Body of pancreas (tissue), 4 donors: ENCODE results near the gene PREX1. TPM values are rescaled to one million over a fixed set of nuclear protein-coding genes. Genes with fewer than 3 reads are reported as not detected.

Experiments
- ATAC-seq: fragments of 150-250 bp; one replicate; pipeline ENCODE4 v1.9.1; 2016
- DNase-seq, 4 donors: peaks; one replicate each; pipeline ENCODE4 v3.0.0-alpha.2; 2019
- H3K27ac ChIP-seq, 4 donors: fragments of 200-600 bp; sonication (generic); 1 replicate in 3 of 4; 2 replicates in 1 of 4; pipeline versions ENCODE4 v1.5.1 to v1.6.1; 2016 to 2019; ENCODE audit warnings: mild to moderate bottlenecking in 1 of 4, mixed read lengths in 1 of 4, moderate library complexity in 1 of 4
- H3K27me3 ChIP-seq, 2 donors: fragments of 200-600 bp; sonication (generic); one replicate each; pipeline ENCODE4 v1.6.0; 2016; ENCODE audit warnings: mild to moderate bottlenecking in 1 of 2
- H3K36me3 ChIP-seq, 2 donors: fragments of 200-600 bp; sonication (generic); replicated peaks in 1 of 2; 2 replicates each; pipeline ENCODE4 v1.5.1; 2016; ENCODE audit warnings: low read depth in 2 of 2; ENCODE audit not compliant: insufficient read depth in 1 of 2
- H3K4me1 ChIP-seq: fragments of 200-600 bp; sonication (generic); one replicate; pipeline ENCODE4 v1.6.0; 2016
- H3K4me3 ChIP-seq, 2 donors: fragments of 200-600 bp; sonication (generic); 1 replicate in 1 of 2; 2 replicates in 1 of 2; pipeline ENCODE4 v1.5.1; 2016 to 2019
- H3K9me3 ChIP-seq, 3 donors: fragments of 200-600 bp; sonication (generic); 1 replicate in 2 of 3; 2 replicates in 1 of 3; pipeline ENCODE4 v1.5.1; 2016
- POLR2A ChIP-seq, 3 donors: fragments of 450-650 bp; IDR thresholded peaks; one replicate each; pipeline ENCODE4 v1.6.1; 2016; ENCODE audit warnings: antibody characterized with exemption in 3 of 3, mild to moderate bottlenecking in 2 of 3
- WGBS, 2 donors: methylation state at CpG; one replicate each; pipeline ENCODE4 v1.1.5; 2017; 5-methylcytosine and 5-hydroxymethylcytosine counted together
- intact Hi-C: fragments of 100-400 bp; cut with DNase I; formaldehyde crosslinking; loops from one replicate; pipeline ENCODE4 v1.15.1; 2023
- total RNA-seq, 2 donors: library from RNA; depleted of rRNA; stranded (reverse); fragments of >200 nt; gene quantifications; one replicate each; pipeline ENCODE4 v1.1.0, GENCODE V29; 2016
- TF ChIP-seq, protein P1 (sequence below), 7 experiments: fragments of 450-650 bp in 4 of 7; fragments of 200-600 bp in 3 of 7; sonication (generic) in 3 of 7; IDR thresholded peaks; one replicate each; pipeline ENCODE4 v1.5.1; 2016 to 2019; ENCODE audit warnings: antibody characterized with exemption in 7 of 7

PREX1 gene
- total RNA-seq, 2 donors from 2014 or later: 9.1 to 14.5 TPM

DNA sequence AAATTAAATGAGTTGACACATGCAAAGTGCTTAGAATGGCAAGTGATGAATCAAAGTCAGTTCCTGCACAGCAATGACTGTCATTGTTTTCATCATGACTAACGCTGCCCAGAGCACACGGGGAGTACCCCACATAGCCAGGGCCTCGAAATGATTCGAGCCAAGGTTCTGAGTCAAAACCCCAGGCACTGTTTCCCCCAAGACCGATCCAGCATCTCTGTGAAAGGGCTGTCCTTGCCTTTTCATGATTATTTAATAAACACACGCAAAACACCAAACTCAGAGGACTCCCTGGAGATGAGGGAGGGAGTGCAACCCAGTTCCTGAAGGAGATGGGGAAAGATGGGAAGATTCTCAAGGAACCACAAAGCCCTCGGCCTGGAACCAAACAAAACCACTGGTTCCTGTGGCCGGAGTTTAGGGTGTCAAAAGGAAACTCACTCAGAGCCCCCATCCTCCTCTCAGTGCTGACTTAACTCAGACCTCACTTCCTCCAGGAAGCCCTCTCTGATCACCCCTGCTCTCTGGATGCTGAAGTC is 3.8 kb downstream of the PREX1 start:
- intact Hi-C loops: no loop called here
- no peak for TF ChIP-seq POLR2A (IDR thresholded peaks at IDR 0.05)
- TF ChIP-seq, protein P1, sequence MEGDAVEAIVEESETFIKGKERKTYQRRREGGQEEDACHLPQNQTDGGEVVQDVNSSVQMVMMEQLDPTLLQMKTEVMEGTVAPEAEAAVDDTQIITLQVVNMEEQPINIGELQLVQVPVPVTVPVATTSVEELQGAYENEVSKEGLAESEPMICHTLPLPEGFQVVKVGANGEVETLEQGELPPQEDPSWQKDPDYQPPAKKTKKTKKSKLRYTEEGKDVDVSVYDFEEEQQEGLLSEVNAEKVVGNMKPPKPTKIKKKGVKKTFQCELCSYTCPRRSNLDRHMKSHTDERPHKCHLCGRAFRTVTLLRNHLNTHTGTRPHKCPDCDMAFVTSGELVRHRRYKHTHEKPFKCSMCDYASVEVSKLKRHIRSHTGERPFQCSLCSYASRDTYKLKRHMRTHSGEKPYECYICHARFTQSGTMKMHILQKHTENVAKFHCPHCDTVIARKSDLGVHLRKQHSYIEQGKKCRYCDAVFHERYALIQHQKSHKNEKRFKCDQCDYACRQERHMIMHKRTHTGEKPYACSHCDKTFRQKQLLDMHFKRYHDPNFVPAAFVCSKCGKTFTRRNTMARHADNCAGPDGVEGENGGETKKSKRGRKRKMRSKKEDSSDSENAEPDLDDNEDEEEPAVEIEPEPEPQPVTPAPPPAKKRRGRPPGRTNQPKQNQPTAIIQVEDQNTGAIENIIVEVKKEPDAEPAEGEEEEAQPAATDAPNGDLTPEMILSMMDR (IDR thresholded peaks at IDR 0.05): no peak
- peaks cover 0 to 7% of the 10 kb centered on the region in 2 donors for H3K27me3 ChIP-seq
- ATAC-seq (no peak), DNase-seq (no peak)
- no peaks in the 10 kb centered on the region for H3K36me3 ChIP-seq
- no peak overlapping the region for H3K4me3 ChIP-seq
- H3K27ac ChIP-seq: peak overlapping the region in 1 of 4 donors; percentile 11
- H3K4me1 ChIP-seq: peaks cover 8% of the 10 kb centered on the region
- no peaks in the 10 kb centered on the region for H3K9me3 ChIP-seq
- 62 to 63% methylated on average over 8 of the region's 8 CpGs for WGBS, 2 donors

DNA sequence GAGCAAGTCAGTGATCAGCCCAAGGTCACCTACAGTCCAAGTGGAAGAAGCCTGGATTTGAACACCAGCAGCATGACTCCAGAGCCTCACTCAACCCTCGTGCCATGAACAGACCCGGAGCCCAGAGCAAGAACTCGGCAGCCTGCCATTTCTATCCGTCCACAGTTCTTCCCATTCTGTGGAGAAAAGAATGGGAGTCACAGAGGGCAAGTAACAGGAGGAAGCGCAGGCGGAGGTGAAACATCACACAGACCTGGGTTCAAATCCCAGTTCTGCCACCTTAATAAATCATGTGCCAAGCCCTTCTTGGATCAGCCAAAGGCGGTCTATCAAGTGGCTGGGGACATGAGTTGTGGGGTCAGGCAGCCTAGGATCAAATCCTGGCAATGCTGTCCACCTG is 4.3 kb downstream of the PREX1 start:
- no peak for TF ChIP-seq POLR2A (IDR thresholded peaks at IDR 0.05)
- TF ChIP-seq, protein P1 (IDR thresholded peaks at IDR 0.05): no peak
- H3K27ac ChIP-seq: no peak overlapping the region
- no peaks in the 10 kb centered on the region for H3K36me3 ChIP-seq
- 83 to 87% methylated on average over 6 to 7 of the region's 7 CpGs for WGBS, 2 donors
- H3K4me1 ChIP-seq: peaks cover 4% of the 10 kb centered on the region
- DNase-seq (no peak), ATAC-seq (no peak)
- H3K9me3 ChIP-seq: no peaks in the 10 kb centered on the region
- intact Hi-C loops: no loop called here
- peaks cover 0 to 3% of the 10 kb centered on the region in 2 donors for H3K27me3 ChIP-seq
- H3K4me3 ChIP-seq: no peak overlapping the region

DNA sequence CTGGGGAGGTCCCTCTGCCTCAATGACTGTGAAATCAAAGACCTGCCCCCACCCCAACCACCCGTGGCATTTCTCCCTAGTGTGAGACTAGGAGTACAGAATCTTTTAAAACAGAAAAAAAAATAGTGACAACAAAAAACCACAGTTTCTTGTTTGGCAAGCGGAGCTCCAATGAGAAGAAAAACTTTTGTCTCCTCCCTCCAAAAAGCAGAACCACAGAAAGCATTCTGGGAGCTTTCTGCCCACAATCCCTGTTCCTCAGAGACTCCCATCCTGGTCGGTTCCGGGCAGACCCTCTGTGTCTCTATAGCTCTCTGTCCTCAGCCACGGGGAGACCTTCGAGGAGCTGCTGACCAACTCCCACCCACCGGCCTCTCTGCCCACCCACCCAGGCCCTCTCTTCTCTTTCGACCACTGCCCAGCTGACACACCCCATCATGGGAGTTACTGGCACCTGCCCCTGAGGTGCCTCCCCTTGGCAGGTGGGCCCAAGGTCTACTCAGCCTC is 4.9 kb downstream of the PREX1 start:
- H3K27me3 ChIP-seq: peaks cover 0 to 3% of the 10 kb centered on the region in 2 donors
- no peak for DNase-seq
- no peak overlapping the region for H3K4me3 ChIP-seq
- intact Hi-C loops: no loop called here
- no peak overlapping the region for H3K27ac ChIP-seq
- H3K4me1 ChIP-seq: no peaks in the 10 kb centered on the region
- no peaks in the 10 kb centered on the region for H3K9me3 ChIP-seq
- no peak for TF ChIP-seq POLR2A (IDR thresholded peaks at IDR 0.05)
- TF ChIP-seq, protein P1 (IDR thresholded peaks at IDR 0.05): no peak
- 53 to 71% methylated on average over 8 of the region's 8 CpGs for WGBS, 2 donors
- ATAC-seq: no peak
- no peaks in the 10 kb centered on the region for H3K36me3 ChIP-seq

DNA sequence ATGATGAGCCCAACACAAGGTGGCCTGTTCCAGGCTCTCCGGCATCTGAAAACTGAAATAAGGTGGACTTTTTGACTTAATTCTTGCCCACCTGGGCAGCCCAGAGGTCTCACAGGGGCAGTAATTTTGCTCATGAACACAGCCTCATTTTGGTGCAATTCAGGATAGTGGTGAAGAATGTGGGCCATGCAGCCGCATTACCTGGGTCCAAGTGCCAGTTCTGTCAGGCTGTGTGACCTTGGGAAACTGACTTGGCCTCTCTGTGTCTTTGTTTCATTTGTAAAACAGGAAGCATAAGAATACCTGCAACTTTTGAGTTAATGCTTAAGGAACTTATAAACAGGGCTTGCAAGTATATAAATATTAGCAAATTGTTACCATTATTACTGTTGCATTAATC is 5.6 kb downstream of the PREX1 start:
- intact Hi-C loops: no loop called here
- 75% methylated on average over 2 of the region's 2 CpGs for WGBS, 2 donors
- no peak overlapping the region for H3K4me3 ChIP-seq
- DNase-seq: no peak
- no peaks in the 10 kb centered on the region for H3K4me1 ChIP-seq
- no peaks in the 10 kb centered on the region for H3K9me3 ChIP-seq
- TF ChIP-seq, protein P1 (IDR thresholded peaks at IDR 0.05): no peak
- TF ChIP-seq POLR2A (IDR thresholded peaks at IDR 0.05): no peak
- no peak overlapping the region for H3K27ac ChIP-seq
- no peaks in the 10 kb centered on the region for H3K36me3 ChIP-seq
- no peak for ATAC-seq
- H3K27me3 ChIP-seq: peaks cover 0 to 3% of the 10 kb centered on the region in 2 donors
